WI38 (cell line): ENCODE measurements around the gene POR.

Experiments used
- H3K4me3 ChIP-seq: 2 replicates; pipeline ENCODE4 v1.5.1; 2011; ENCODE audit warnings: low read depth, mild to moderate bottlenecking, control low read depth, low read length
- TF ChIP-seq, protein P1 (sequence below): IDR thresholded peaks from 2 replicates; pipeline ENCODE4 v1.5.1; 2012; ENCODE audit warnings: low read depth, mild to moderate bottlenecking, control low read depth, low read length

The POR gene

GRCh38 chr7:75938921-75939320 is 24.0 kb downstream of the POR start:
- TF ChIP-seq, protein P1, sequence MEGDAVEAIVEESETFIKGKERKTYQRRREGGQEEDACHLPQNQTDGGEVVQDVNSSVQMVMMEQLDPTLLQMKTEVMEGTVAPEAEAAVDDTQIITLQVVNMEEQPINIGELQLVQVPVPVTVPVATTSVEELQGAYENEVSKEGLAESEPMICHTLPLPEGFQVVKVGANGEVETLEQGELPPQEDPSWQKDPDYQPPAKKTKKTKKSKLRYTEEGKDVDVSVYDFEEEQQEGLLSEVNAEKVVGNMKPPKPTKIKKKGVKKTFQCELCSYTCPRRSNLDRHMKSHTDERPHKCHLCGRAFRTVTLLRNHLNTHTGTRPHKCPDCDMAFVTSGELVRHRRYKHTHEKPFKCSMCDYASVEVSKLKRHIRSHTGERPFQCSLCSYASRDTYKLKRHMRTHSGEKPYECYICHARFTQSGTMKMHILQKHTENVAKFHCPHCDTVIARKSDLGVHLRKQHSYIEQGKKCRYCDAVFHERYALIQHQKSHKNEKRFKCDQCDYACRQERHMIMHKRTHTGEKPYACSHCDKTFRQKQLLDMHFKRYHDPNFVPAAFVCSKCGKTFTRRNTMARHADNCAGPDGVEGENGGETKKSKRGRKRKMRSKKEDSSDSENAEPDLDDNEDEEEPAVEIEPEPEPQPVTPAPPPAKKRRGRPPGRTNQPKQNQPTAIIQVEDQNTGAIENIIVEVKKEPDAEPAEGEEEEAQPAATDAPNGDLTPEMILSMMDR, result no peak
- no peak overlapping the region for H3K4me3 ChIP-seq

DNA sequence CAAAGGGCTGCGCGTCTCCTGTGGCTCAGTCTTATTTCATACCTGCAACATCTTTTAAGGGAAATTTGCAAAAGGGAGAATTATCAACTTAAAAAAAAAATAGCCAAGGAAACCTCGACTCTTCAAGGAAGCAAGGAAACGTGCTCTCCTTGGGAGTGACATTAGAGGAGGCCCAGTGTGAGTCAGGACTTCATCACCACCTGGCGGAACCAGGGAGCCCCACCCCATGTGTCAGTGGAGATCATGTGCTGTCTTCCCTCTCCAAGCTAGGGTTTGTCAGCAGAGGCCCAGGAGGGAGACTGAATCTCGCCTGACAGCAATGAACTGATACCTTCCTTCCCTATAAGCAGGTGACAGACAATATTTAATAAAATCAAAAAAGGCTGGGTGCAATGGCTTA is 28.9 kb downstream of the POR start:
- H3K4me3 ChIP-seq, result no peak overlapping the region
- TF ChIP-seq, protein P1, result no peak

DNA sequence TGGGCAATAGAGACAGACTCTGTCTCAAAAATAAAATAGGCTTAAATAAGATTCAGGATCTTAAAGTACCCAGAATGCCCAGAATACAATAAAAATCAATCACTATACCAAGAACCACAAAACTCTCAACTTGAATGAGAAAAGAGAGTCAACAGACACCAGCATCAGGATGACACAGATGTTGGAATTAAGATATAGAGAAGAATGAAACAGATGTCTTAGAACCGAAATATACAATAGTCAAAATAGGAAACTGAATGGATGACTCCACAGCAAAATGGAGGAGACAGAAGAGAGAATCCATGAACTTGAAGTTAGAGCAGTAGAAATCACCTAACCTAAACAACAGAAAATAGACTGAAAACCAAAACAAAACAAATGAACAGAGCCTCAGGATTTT is 29.6 kb downstream of the POR start:
- TF ChIP-seq, protein P1, result no peak
- no peak overlapping the region for H3K4me3 ChIP-seq

GRCh38 chr7:75945297-75946168 is 30.6 kb downstream of the POR start:
- no peak overlapping the region for H3K4me3 ChIP-seq
- TF ChIP-seq, protein P1, result no peak

- TF ChIP-seq, protein P1, result no peak
- H3K4me3 ChIP-seq, result no peak overlapping the region
Measured at GRCh38 chr7:75946207-75946855, 31.4 kb downstream of the POR start.

- no peak overlapping the region for H3K4me3 ChIP-seq
- TF ChIP-seq, protein P1, result no peak
Measured at GRCh38 chr7:75948179-75948578, 33.2 kb downstream of the POR start.

GRCh38 chr7:75950111-75950681 is 35.2 kb downstream of the POR start:
- no peak overlapping the region for H3K4me3 ChIP-seq
- TF ChIP-seq, protein P1, result no peak
